H9 (cell line): ENCODE results near the gene FHIP1B. TPM values are rescaled to one million over a fixed set of nuclear protein-coding genes. Genes with fewer than 3 reads are reported as not detected.

Experiments
- DNase-seq: peaks from one replicate; pipeline ENCODE4 v3.0.0-alpha.2; 2017
- H2AFZ ChIP-seq: one replicate; pipeline ENCODE4 v1.6.1; 2013; ENCODE audit warnings: mild to moderate bottlenecking, low read length, control low read depth, moderate library complexity
- H2AK5ac ChIP-seq: 2 replicates; pipeline ENCODE4 v1.6.1; 2013; ENCODE audit warnings: low read length, control low read depth, mixed read lengths; ENCODE audit not compliant: insufficient read length
- H2BK120ac ChIP-seq: one replicate; pipeline ENCODE4 v1.6.1; 2013; ENCODE audit warnings: low read depth, mild to moderate bottlenecking, low read length, control low read depth, inconsistent platforms; ENCODE audit not compliant: poor library complexity, severe bottlenecking
- H2BK12ac ChIP-seq: 2 replicates; pipeline ENCODE4 v1.6.1; 2013; ENCODE audit warnings: low read length, control low read depth, mixed read lengths, low read depth; ENCODE audit not compliant: insufficient read length
- H2BK15ac ChIP-seq: 2 replicates; pipeline ENCODE4 v1.6.1; 2013; ENCODE audit warnings: low read depth, low read length, control low read depth
- H2BK20ac ChIP-seq: one replicate; pipeline ENCODE4 v1.6.1; 2013; ENCODE audit warnings: low read depth, mild to moderate bottlenecking, low read length, control low read depth, inconsistent platforms; ENCODE audit not compliant: poor library complexity, severe bottlenecking
- H2BK5ac ChIP-seq: 2 replicates; pipeline ENCODE4 v1.6.1; 2013; ENCODE audit warnings: low read length, control low read depth, mixed read lengths; ENCODE audit not compliant: insufficient read length
- H3K14ac ChIP-seq: 2 replicates; pipeline ENCODE4 v1.6.1; 2013; ENCODE audit warnings: low read length, control low read depth; ENCODE audit not compliant: insufficient read depth
- H3K18ac ChIP-seq: 2 replicates; pipeline ENCODE4 v1.6.1; 2013; ENCODE audit warnings: low read depth, mild to moderate bottlenecking, mixed read lengths, low read length, control low read depth; ENCODE audit not compliant: insufficient read length
- H3K23ac ChIP-seq: 2 replicates; pipeline ENCODE4 v1.6.1; 2013; ENCODE audit warnings: low read length, control low read depth, mixed read lengths, low read depth; ENCODE audit not compliant: insufficient read length
- H3K23me2 ChIP-seq: 2 replicates; pipeline ENCODE4 v1.6.1; 2013; ENCODE audit warnings: low read depth, mild to moderate bottlenecking, mixed read lengths, low read length, control low read depth; ENCODE audit not compliant: insufficient read length, poor library complexity, severe bottlenecking
- H3K27ac ChIP-seq: 2 replicates; pipeline ENCODE4 v1.5.1; 2013; ENCODE audit warnings: low read length, control low read depth, mixed read lengths, low read depth; ENCODE audit not compliant: insufficient read length
- H3K27me3 ChIP-seq: 2 replicates; pipeline ENCODE4 v1.6.1; 2013; ENCODE audit warnings: low read length, control low read depth, inconsistent platforms; ENCODE audit not compliant: insufficient read depth
- H3K4ac ChIP-seq: 2 replicates; pipeline ENCODE4 v1.6.1; 2013; ENCODE audit warnings: low read depth, mild to moderate bottlenecking, control low read depth, inconsistent platforms, low read length, moderate library complexity
- H3K4me1 ChIP-seq: 2 replicates; pipeline ENCODE4 v1.6.1; 2013; ENCODE audit warnings: low read length, control low read depth, inconsistent platforms; ENCODE audit not compliant: insufficient read depth
- H3K4me2 ChIP-seq: 2 replicates; pipeline ENCODE4 v1.6.1; 2013; ENCODE audit warnings: low read length, control low read depth, mixed read lengths; ENCODE audit not compliant: insufficient read length, insufficient read depth
- H3K56ac ChIP-seq: 2 replicates; pipeline ENCODE4 v1.6.1; 2013; ENCODE audit warnings: low read depth, mild to moderate bottlenecking, mixed read lengths, low read length, control low read depth; ENCODE audit not compliant: insufficient read length
- H3K79me1 ChIP-seq: 2 replicates; pipeline ENCODE4 v1.6.1; 2013; ENCODE audit warnings: low read depth, mild to moderate bottlenecking, moderate library complexity, low read length, control low read depth, inconsistent platforms; ENCODE audit not compliant: insufficient read depth, poor library complexity, severe bottlenecking
- H3K79me2 ChIP-seq: 2 replicates; pipeline ENCODE4 v1.6.1; 2013; ENCODE audit warnings: low read length, control low read depth, inconsistent platforms; ENCODE audit not compliant: insufficient read depth
- H3K9ac ChIP-seq: 2 replicates; pipeline ENCODE4 v1.6.1; 2013; ENCODE audit warnings: low read length, control low read depth, mixed read lengths; ENCODE audit not compliant: insufficient read length; ENCODE audit errors: extremely low read depth
- H3K9me3 ChIP-seq: one replicate; pipeline ENCODE4 v1.6.1; 2013; ENCODE audit warnings: low read depth, low read length, inconsistent platforms; ENCODE audit not compliant: control insufficient read depth
- H3T11ph ChIP-seq: one replicate; pipeline ENCODE4 v1.6.1; 2013; ENCODE audit warnings: mild to moderate bottlenecking, low read length, control low read depth, inconsistent platforms
- H4K20me1 ChIP-seq: one replicate; pipeline ENCODE4 v1.6.1; 2013; ENCODE audit not compliant: control insufficient read depth, insufficient read length, insufficient read depth
- H4K5ac ChIP-seq: 2 replicates; pipeline ENCODE4 v1.6.1; 2013; ENCODE audit warnings: low read depth, mild to moderate bottlenecking, mixed read lengths, low read length, control low read depth; ENCODE audit not compliant: insufficient read length
- H4K8ac ChIP-seq: replicated peaks from 2 replicates; pipeline ENCODE4 v1.6.1; 2013; ENCODE audit warnings: low read length, control low read depth, mixed read lengths, low read depth; ENCODE audit not compliant: insufficient read length
- H4K91ac ChIP-seq: 2 replicates; pipeline ENCODE4 v1.6.1; 2013; ENCODE audit warnings: low read depth, mild to moderate bottlenecking, moderate library complexity, mixed read lengths, low read length, control low read depth; ENCODE audit not compliant: insufficient read length
- H3K27ac Mint-ChIP-seq, 3 experiments: 2 replicates in 2 of 3; 3 replicates in 1 of 3; pipeline ENCODE4 v1.8.0; 2020 to 2021; ENCODE audit warnings: mixed read lengths in 3 of 3, mild to moderate bottlenecking in 1 of 3, moderate library complexity in 1 of 3
- H3K27me3 Mint-ChIP-seq: 2 replicates; pipeline ENCODE4 v1.8.0; 2021; ENCODE audit warnings: low read depth, mild to moderate bottlenecking, moderate library complexity, mixed read lengths
- H3K36me3 Mint-ChIP-seq, 3 experiments: 2 replicates in 2 of 3; 3 replicates in 1 of 3; pipeline ENCODE4 v1.8.0; 2020 to 2021; ENCODE audit warnings: low read depth in 3 of 3, mixed read lengths in 3 of 3; ENCODE audit not compliant: insufficient read depth in 1 of 3
- H3K4me1 Mint-ChIP-seq, 2 experiments: 2 replicates each; pipeline ENCODE4 v1.8.0; 2020; ENCODE audit warnings: mixed read lengths in 2 of 2
- H3K4me3 Mint-ChIP-seq, 2 experiments: 2 replicates in 1 of 2; 3 replicates in 1 of 2; pipeline ENCODE4 v1.8.0; 2020 to 2021; ENCODE audit warnings: mild to moderate bottlenecking in 2 of 2, mixed read lengths in 2 of 2, moderate library complexity in 1 of 2
- H3K9me3 Mint-ChIP-seq, 2 experiments: 2 replicates in 1 of 2; 3 replicates in 1 of 2; pipeline ENCODE4 v1.8.0; 2020; ENCODE audit warnings: mild to moderate bottlenecking in 2 of 2, mixed read lengths in 2 of 2, moderate library complexity in 1 of 2
- CTCF ChIP-seq: fragments of 200-600 bp; sonication (generic); conservative IDR thresholded peaks from 3 replicates; pipeline ENCODE4 v1.8.0; 2021; ENCODE audit warnings: antibody characterized with exemption, mild to moderate bottlenecking
- WGBS: extraction: QIAGEN DNeasy Blood & Tissue Kit; methylation state at CpG from one replicate; pipeline ENCODE4 v1.1.7; 2013; ENCODE audit warnings: missing lambda C conversion rate, low lambda C conversion rate, mixed read lengths; ENCODE audit not compliant: insufficient read length; ENCODE audit errors: extremely low coverage; 5-methylcytosine and 5-hydroxymethylcytosine counted together
- total RNA-seq: library from RNA; stranded (reverse); gene quantifications from 2 replicates; pipeline ENCODE4 v1.2.1, GENCODE V29; 2021

FHIP1B gene
- total RNA-seq, 1 experiment from 2014 or later, result 28.5 TPM

DNA sequence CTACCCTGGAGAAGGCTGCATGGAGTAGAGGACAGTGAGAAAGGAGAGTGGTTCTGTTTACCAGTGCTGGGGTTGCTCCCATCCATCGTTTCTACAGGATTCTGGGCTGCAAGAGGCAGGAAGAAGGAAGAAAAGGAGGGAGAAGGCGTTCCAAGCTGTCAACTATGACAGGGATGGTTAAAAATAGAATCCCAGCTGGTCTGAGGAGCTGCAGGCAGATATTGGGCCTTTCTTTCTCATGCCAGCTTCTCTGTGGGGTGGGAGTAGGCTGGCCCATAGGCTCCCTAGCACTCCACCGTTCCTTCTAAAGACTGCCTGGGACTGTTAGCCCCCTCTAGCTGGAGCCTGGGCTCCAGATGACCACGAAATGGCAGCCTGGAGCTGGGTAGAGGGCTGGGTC is 38.8 kb upstream of the FHIP1B start:
- H3K4ac ChIP-seq, result no peak overlapping the region
- H4K5ac ChIP-seq, result no peak overlapping the region
- H3K79me2 ChIP-seq, result no peaks in the 10 kb centered on the region
- Mint-ChIP-seq H3K4me3 (no peak overlapping the region), H3K4me1 (peaks cover 11 to 14% of the 10 kb centered on the region in 2 experiments), H3K36me3 (peaks cover 0 to 17% (median 0%) of the 10 kb centered on the region in 3 experiments; a peak in 4 of 7 replicates), H3K9me3 (no peaks in the 10 kb centered on the region; a peak in 2 of 5 replicates), H3K27me3 (peaks cover 68% of the 10 kb centered on the region), H3K27ac (no peak overlapping the region)
- H3T11ph ChIP-seq, result no peak overlapping the region
- DNase-seq, result no peak
- no peak overlapping the region for H2AFZ ChIP-seq
- H3K27me3 ChIP-seq, result no peaks in the 10 kb centered on the region
- H3K9ac ChIP-seq, result no peak overlapping the region
- H3K4me1 ChIP-seq, result no peaks in the 10 kb centered on the region
- H4K8ac ChIP-seq, result no peak overlapping the region
- no peak overlapping the region for H3K56ac ChIP-seq
- H3K23ac ChIP-seq, result no peak overlapping the region
- WGBS, result no CpG with 5 or more reads among the region's 4 CpGs
- H2BK15ac ChIP-seq, result no peak overlapping the region
- H3K23me2 ChIP-seq, result no peaks in the 10 kb centered on the region
- H3K79me1 ChIP-seq, result no peaks in the 10 kb centered on the region
- H2BK12ac ChIP-seq, result no peak overlapping the region
- H4K20me1 ChIP-seq, result no peaks in the 10 kb centered on the region
- H3K14ac ChIP-seq, result no peak overlapping the region
- no peak overlapping the region for H4K91ac ChIP-seq
- no peak overlapping the region for H2BK5ac ChIP-seq
- no peak overlapping the region for H2BK20ac ChIP-seq
- TF ChIP-seq CTCF, result no peak
- H3K18ac ChIP-seq, result no peak overlapping the region
- H3K9me3 ChIP-seq, result no peaks in the 10 kb centered on the region
- no peak overlapping the region for H2AK5ac ChIP-seq
- H2BK120ac ChIP-seq, result no peak overlapping the region
- H3K27ac ChIP-seq, result no peak overlapping the region
- H3K4me2 ChIP-seq, result no peak overlapping the region
